Right lobe of liver (tissue), 4 donors: ENCODE measurements around the gene RFX4.
A peak's percentile ranks its signal among the peaks of the same experiment; 100 is the strongest.

Experiments used
- CTCF ChIP-seq, 4 donors: fragments of 200-600 bp in 3 of 4; fragments of 450-650 bp in 1 of 4; IDR thresholded peaks; one replicate each; pipeline versions ENCODE4 v1.5.1 to v1.8.0; 2016 to 2022; ENCODE audit warnings: antibody characterized with exemption in 4 of 4, mild to moderate bottlenecking in 2 of 4
- POLR2A ChIP-seq: fragments of 450-650 bp; IDR thresholded peaks from one replicate; pipeline ENCODE4 v1.6.1; 2017; ENCODE audit warnings: antibody characterized with exemption, mild to moderate bottlenecking
- donor health status: DM: no; HTN: no; CAD: no.
- donor health status: DM: no; HTN: no; CAD: no.
- donor health status: DM: no; HTN: yes; CAD: no.

- TF ChIP-seq CTCF (IDR thresholded peaks at IDR 0.05) (peak; percentile 4 to 26 (median 22)), POLR2A (no peak)
Measured at GRCh38 chr12:106790020-106790419, 207.2 kb downstream of the RFX4 start.
